Hepatocyte (in vitro differentiated cells): ENCODE data around the gene LDB3. TPM values are rescaled to one million over a fixed set of nuclear protein-coding genes. Genes with fewer than 3 reads are reported as not detected.

ENCODE experiments used
- DNase-seq: peaks from one replicate; pipeline ENCODE4 v3.0.0-alpha.2; 2016; ENCODE audit warnings: low spot score
- H2AFZ ChIP-seq: fragments of 200-600 bp; sonication (generic); 2 replicates; pipeline ENCODE4 v1.6.0; 2016; ENCODE audit warnings: antibody characterized with exemption, mild to moderate bottlenecking
- H3K27ac ChIP-seq: fragments of 200-600 bp; sonication (generic); 2 replicates; pipeline ENCODE4 v1.5.1; 2016; ENCODE audit warnings: mild to moderate bottlenecking
- H3K27me3 ChIP-seq: fragments of 200-600 bp; sonication (generic); 2 replicates; pipeline ENCODE4 v1.6.1; 2016
- H3K36me3 ChIP-seq: fragments of 200-600 bp; sonication (generic); replicated peaks from 2 replicates; pipeline ENCODE4 v1.5.1; 2016; ENCODE audit warnings: low read depth; ENCODE audit not compliant: insufficient read depth
- H3K4me1 ChIP-seq: fragments of 200-600 bp; sonication (generic); 2 replicates; pipeline ENCODE4 v1.5.1; 2016; ENCODE audit warnings: mild to moderate bottlenecking, moderate library complexity; ENCODE audit not compliant: insufficient read depth
- H3K4me2 ChIP-seq: fragments of 200-600 bp; sonication (generic); 2 replicates; pipeline ENCODE4 v1.6.0; 2016
- H3K4me3 ChIP-seq: fragments of 200-600 bp; sonication (generic); 2 replicates; pipeline ENCODE4 v1.5.1; 2016; ENCODE audit warnings: mild to moderate bottlenecking
- H3K79me2 ChIP-seq: fragments of 200-600 bp; sonication (generic); 2 replicates; pipeline ENCODE4 v1.6.0; 2017; ENCODE audit warnings: mild to moderate bottlenecking
- H3K9me2 ChIP-seq: fragments of 200-600 bp; sonication (generic); replicated peaks from 2 replicates; pipeline ENCODE4 v1.6.0; 2017; ENCODE audit warnings: mild to moderate bottlenecking; ENCODE audit not compliant: insufficient read depth
- H3K9me3 ChIP-seq: fragments of 200-600 bp; sonication (generic); 2 replicates; pipeline ENCODE4 v1.5.1; 2016; ENCODE audit warnings: low read depth, mild to moderate bottlenecking
- H4K20me1 ChIP-seq: fragments of 200-600 bp; sonication (generic); 2 replicates; pipeline ENCODE4 v1.6.0; 2016; ENCODE audit warnings: mild to moderate bottlenecking; ENCODE audit not compliant: insufficient read depth, poor library complexity, severe bottlenecking
- CTCF ChIP-seq: fragments of 200-600 bp; sonication (generic); IDR thresholded peaks from 2 replicates; pipeline ENCODE4 v1.5.1; 2016; ENCODE audit warnings: antibody characterized with exemption, mild to moderate bottlenecking; ENCODE audit not compliant: poor library complexity
- EZH2 ChIP-seq: fragments of 200-600 bp; sonication (generic); IDR thresholded peaks from 2 replicates; pipeline ENCODE4 v1.6.1; 2016; ENCODE audit warnings: antibody characterized with exemption, mild to moderate bottlenecking, borderline replicate concordance
- EZH2phosphoT487 ChIP-seq: fragments of 200-600 bp; sonication (generic); IDR thresholded peaks from one replicate; pipeline ENCODE4 v1.6.1; 2018; ENCODE audit warnings: antibody characterized with exemption, mild to moderate bottlenecking, low read depth, moderate library complexity; ENCODE audit not compliant: unreplicated experiment, severe bottlenecking
- WGBS: methylation state at CpG from one replicate; pipeline ENCODE4 v1.1.6; 2016; ENCODE audit warnings: low lambda C conversion rate; ENCODE audit errors: missing lambda C conversion rate; 5-methylcytosine and 5-hydroxymethylcytosine counted together
- polyA plus RNA-seq: library from polyadenylated mRNA; unstranded; fragments of >200 nt; fragmentation: Nextera tagmentation; extraction: Ambion mirVana; gene quantifications from 2 replicates; pipeline ENCODE4 v1.2.1, GENCODE V29; 2016
- total RNA-seq: library from RNA; depleted of rRNA; stranded (reverse); fragments of >200 nt; gene quantifications from 2 replicates; pipeline ENCODE4 v1.2.3, GENCODE V29; 2014

The LDB3 gene
- total and polyA plus RNA-seq, 2 experiments from 2014 or later = 0.31 TPM; not detected in 1

- no peak for TF ChIP-seq CTCF
- TF ChIP-seq EZH2 = no peak
- no peak for TF ChIP-seq EZH2phosphoT487
- no peaks in the 10 kb centered on the region for H3K9me3 ChIP-seq
- DNase-seq = no peak
Measured at GRCh38 chr10:86718556-86718955, 50.2 kb downstream of the LDB3 start.

GRCh38 chr10:86721232-86721631 lies 52.9 kb downstream of the LDB3 start:
- no peaks in the 10 kb centered on the region for H3K4me1 ChIP-seq
- H3K9me2 ChIP-seq = no peaks in the 10 kb centered on the region
- no peak for TF ChIP-seq CTCF
- TF ChIP-seq EZH2phosphoT487 = no peak
- TF ChIP-seq EZH2 = no peak
- WGBS = 86% methylated on average over 5 of the region's 5 CpGs
- H3K4me2 ChIP-seq = no peak overlapping the region
- no peaks in the 10 kb centered on the region for H4K20me1 ChIP-seq
- no peaks in the 10 kb centered on the region for H3K27me3 ChIP-seq
- H3K36me3 ChIP-seq = no peaks in the 10 kb centered on the region
- H3K79me2 ChIP-seq = no peaks in the 10 kb centered on the region
- no peak for DNase-seq
- H2AFZ ChIP-seq = no peak overlapping the region
- H3K27ac ChIP-seq = no peak overlapping the region
- H3K4me3 ChIP-seq = no peak overlapping the region
- no peaks in the 10 kb centered on the region for H3K9me3 ChIP-seq

More at GRCh38 chr10:86718556-86718955, 50.2 kb downstream of the LDB3 start:
- WGBS = 95% methylated on average over 8 of the region's 8 CpGs
- Histone ChIP-seq H3K4me1 (no peaks in the 10 kb centered on the region), H3K27me3 (no peaks in the 10 kb centered on the region), H3K36me3 (no peaks in the 10 kb centered on the region), H3K79me2 (no peaks in the 10 kb centered on the region), H3K27ac (no peak overlapping the region), H3K9me2 (no peaks in the 10 kb centered on the region), H3K4me3 (no peak overlapping the region), H4K20me1 (no peaks in the 10 kb centered on the region), H3K4me2 (no peak overlapping the region), H2AFZ (no peak overlapping the region)

GRCh38 chr10:86723009-86723408 lies 54.7 kb downstream of the LDB3 start:
- no peak for DNase-seq
- Histone ChIP-seq H2AFZ (no peak overlapping the region), H3K9me2 (no peaks in the 10 kb centered on the region), H3K27ac (no peak overlapping the region), H3K9me3 (no peaks in the 10 kb centered on the region), H3K79me2 (no peaks in the 10 kb centered on the region), H3K4me3 (no peak overlapping the region), H4K20me1 (no peaks in the 10 kb centered on the region), H3K36me3 (no peaks in the 10 kb centered on the region), H3K4me1 (no peaks in the 10 kb centered on the region), H3K4me2 (no peak overlapping the region), H3K27me3 (no peaks in the 10 kb centered on the region)
- 98% methylated on average over 2 of the region's 2 CpGs for WGBS
- TF ChIP-seq CTCF (no peak), EZH2 (no peak), EZH2phosphoT487 (no peak)

- Histone ChIP-seq H3K27ac (no peak overlapping the region), H3K9me3 (no peaks in the 10 kb centered on the region), H3K9me2 (no peaks in the 10 kb centered on the region), H3K36me3 (no peaks in the 10 kb centered on the region), H3K79me2 (no peaks in the 10 kb centered on the region), H3K4me3 (no peak overlapping the region), H3K4me2 (no peak overlapping the region), H2AFZ (no peak overlapping the region), H3K4me1 (no peaks in the 10 kb centered on the region), H3K27me3 (no peaks in the 10 kb centered on the region), H4K20me1 (no peaks in the 10 kb centered on the region)
- DNase-seq = no peak
- TF ChIP-seq EZH2phosphoT487 (no peak), CTCF (no peak), EZH2 (no peak)
- 100% methylated on average over 6 of the region's 6 CpGs for WGBS
Measured at GRCh38 chr10:86724445-86724844, 56.1 kb downstream of the LDB3 start.
